Right lobe of liver (tissue), 4 donors: ENCODE results near the gene TCF12.

Experiments used
- POLR2A ChIP-seq: fragments of 450-650 bp; IDR thresholded peaks from one replicate; pipeline ENCODE4 v1.6.1; 2017; ENCODE audit warnings: antibody characterized with exemption, mild to moderate bottlenecking
- TF ChIP-seq, protein P1 (sequence below), 4 donors: fragments of 200-600 bp in 3 of 4; fragments of 450-650 bp in 1 of 4; IDR thresholded peaks; one replicate each; pipeline versions ENCODE4 v1.5.1 to v1.8.0; 2016 to 2022; ENCODE audit warnings: antibody characterized with exemption in 4 of 4, mild to moderate bottlenecking in 2 of 4
- donor health status: DM: no; HTN: no; CAD: no.
- donor health status: DM: no; HTN: no; CAD: no.
- donor health status: DM: no; HTN: yes; CAD: no.

DNA sequence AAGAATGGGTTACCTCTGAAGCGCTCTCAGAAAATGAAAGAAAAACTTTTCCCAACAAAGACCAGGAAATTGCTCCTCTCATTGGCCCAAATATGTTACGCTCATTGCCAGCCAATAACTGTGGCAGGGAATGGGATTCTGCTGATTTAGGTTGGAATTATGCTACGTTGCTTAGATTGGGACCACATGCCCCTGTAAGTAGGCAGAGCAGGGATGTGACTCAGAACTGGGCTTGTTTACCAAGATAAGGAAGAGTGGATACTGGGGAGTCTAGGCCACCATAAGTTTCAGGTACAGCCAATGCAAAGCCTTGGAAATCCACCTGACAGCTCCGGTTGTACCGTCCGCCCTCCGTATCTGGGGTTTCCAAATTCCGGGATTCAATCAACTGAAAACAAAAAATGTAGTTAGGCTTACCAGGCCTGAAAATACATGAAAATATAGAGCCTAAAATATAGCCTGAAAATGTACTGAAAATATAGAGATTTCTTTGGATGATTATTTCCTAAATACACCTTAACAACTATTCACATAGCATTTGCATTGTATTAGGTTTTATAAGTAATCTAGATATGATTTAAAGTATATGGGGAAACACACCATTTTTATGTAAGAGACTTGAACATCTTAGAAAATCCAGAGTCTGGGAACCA lies 1.5 kb upstream of the TCF12 start:
- TF ChIP-seq, protein P1, sequence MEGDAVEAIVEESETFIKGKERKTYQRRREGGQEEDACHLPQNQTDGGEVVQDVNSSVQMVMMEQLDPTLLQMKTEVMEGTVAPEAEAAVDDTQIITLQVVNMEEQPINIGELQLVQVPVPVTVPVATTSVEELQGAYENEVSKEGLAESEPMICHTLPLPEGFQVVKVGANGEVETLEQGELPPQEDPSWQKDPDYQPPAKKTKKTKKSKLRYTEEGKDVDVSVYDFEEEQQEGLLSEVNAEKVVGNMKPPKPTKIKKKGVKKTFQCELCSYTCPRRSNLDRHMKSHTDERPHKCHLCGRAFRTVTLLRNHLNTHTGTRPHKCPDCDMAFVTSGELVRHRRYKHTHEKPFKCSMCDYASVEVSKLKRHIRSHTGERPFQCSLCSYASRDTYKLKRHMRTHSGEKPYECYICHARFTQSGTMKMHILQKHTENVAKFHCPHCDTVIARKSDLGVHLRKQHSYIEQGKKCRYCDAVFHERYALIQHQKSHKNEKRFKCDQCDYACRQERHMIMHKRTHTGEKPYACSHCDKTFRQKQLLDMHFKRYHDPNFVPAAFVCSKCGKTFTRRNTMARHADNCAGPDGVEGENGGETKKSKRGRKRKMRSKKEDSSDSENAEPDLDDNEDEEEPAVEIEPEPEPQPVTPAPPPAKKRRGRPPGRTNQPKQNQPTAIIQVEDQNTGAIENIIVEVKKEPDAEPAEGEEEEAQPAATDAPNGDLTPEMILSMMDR (IDR thresholded peaks at IDR 0.05): no peak
- no peak for TF ChIP-seq POLR2A
